Fibroblast of the aortic adventitia (primary cell): ENCODE data around the gene ITPK1. TPM values are rescaled to one million over a fixed set of nuclear protein-coding genes. Genes with fewer than 3 reads are reported as not detected.
A peak's percentile ranks its signal among the peaks of the same experiment; 100 is the strongest.

Experiments used
- DNase-seq: peaks from one replicate; pipeline ENCODE4 v3.0.0-alpha.2; 2010; ENCODE audit warnings: low read depth
- H3K4me3 ChIP-seq: 2 replicates; pipeline ENCODE4 v1.5.1; 2011; ENCODE audit warnings: low read depth, mild to moderate bottlenecking, control low read depth, low read length, moderate library complexity
- CTCF ChIP-seq: IDR thresholded peaks from 2 replicates; pipeline ENCODE4 v1.5.1; 2011; ENCODE audit warnings: mild to moderate bottlenecking, low read length, control low read depth, inconsistent platforms; ENCODE audit not compliant: insufficient read depth
- total RNA-seq: library from RNA; depleted of rRNA; stranded (reverse); fragments of >200 nt; gene quantifications from 2 replicates; pipeline ENCODE4 v1.2.3, GENCODE V29; 2012; ENCODE audit warnings: low replicate concordance

Gene ITPK1
- total RNA-seq, 1 donor: 20.1 TPM

GRCh38 chr14:93044121-93044520 is 71.6 kb downstream of the ITPK1 start:
- DNase-seq: peak; percentile 24
- H3K4me3 ChIP-seq: no peak overlapping the region
- no peak for TF ChIP-seq CTCF

- DNase-seq: peak; percentile 94
- TF ChIP-seq CTCF: no peak
- no peak overlapping the region for H3K4me3 ChIP-seq
Measured at GRCh38 chr14:93042968-93043940, 72.5 kb downstream of the ITPK1 start.

- TF ChIP-seq CTCF: no peak
- H3K4me3 ChIP-seq: no peak overlapping the region
- DNase-seq: no peak
Measured at GRCh38 chr14:93041830-93042229, 73.9 kb downstream of the ITPK1 start.

- no peak for DNase-seq
- H3K4me3 ChIP-seq: no peak overlapping the region
- no peak for TF ChIP-seq CTCF
Measured at GRCh38 chr14:93040982-93041381, 74.7 kb downstream of the ITPK1 start.

GRCh38 chr14:93040443-93040842 is 75.3 kb downstream of the ITPK1 start:
- no peak for TF ChIP-seq CTCF
- H3K4me3 ChIP-seq: no peak overlapping the region
- no peak for DNase-seq

- H3K4me3 ChIP-seq: no peak overlapping the region
- TF ChIP-seq CTCF: no peak
- DNase-seq: no peak
Measured at GRCh38 chr14:93039649-93040315, 75.9 kb downstream of the ITPK1 start.
